Smooth muscle cell (in vitro differentiated cells): ENCODE data around the gene PRG3. TPM values are rescaled to one million over a fixed set of nuclear protein-coding genes. Genes with fewer than 3 reads are reported as not detected.
A peak's percentile ranks its signal among the peaks of the same experiment; 100 is the strongest.

ENCODE experiments used
- DNase-seq: peaks from one replicate; lab custom pipeline; 2025; ENCODE audit not compliant: unreplicated experiment; lab: John Stamatoyannopoulos, UW
- H2AFZ ChIP-seq: fragments of 200-600 bp; sonication (generic); 2 replicates; pipeline ENCODE4 v1.6.0; 2016; ENCODE audit warnings: antibody characterized with exemption, low read depth, mild to moderate bottlenecking
- H3F3A ChIP-seq: fragments of 200-600 bp; sonication (generic); 2 replicates; pipeline ENCODE4 v1.6.0; 2017; ENCODE audit warnings: antibody characterized with exemption, low read depth
- H3K27ac ChIP-seq: fragments of 200-600 bp; sonication (generic); 2 replicates; pipeline ENCODE4 v1.5.1; 2016; ENCODE audit warnings: low read depth, mild to moderate bottlenecking
- H3K27me3 ChIP-seq: fragments of 200-600 bp; sonication (generic); 2 replicates; pipeline ENCODE4 v1.6.1; 2016; ENCODE audit warnings: low read depth, mild to moderate bottlenecking
- H3K36me3 ChIP-seq: fragments of 200-600 bp; sonication (generic); 2 replicates; pipeline ENCODE4 v1.5.1; 2016; ENCODE audit warnings: low read depth
- H3K4me1 ChIP-seq: fragments of 200-600 bp; sonication (generic); 2 replicates; pipeline ENCODE4 v1.5.1; 2016; ENCODE audit warnings: low read depth
- H3K4me2 ChIP-seq: fragments of 200-600 bp; sonication (generic); 2 replicates; pipeline ENCODE4 v1.6.0; 2016; ENCODE audit warnings: mild to moderate bottlenecking
- H3K4me3 ChIP-seq: fragments of 200-600 bp; sonication (generic); 2 replicates; pipeline ENCODE4 v1.5.1; 2016; ENCODE audit warnings: mild to moderate bottlenecking
- H3K79me2 ChIP-seq: fragments of 200-600 bp; sonication (generic); 2 replicates; pipeline ENCODE4 v1.6.0; 2016; ENCODE audit warnings: low read depth, mild to moderate bottlenecking
- H3K9ac ChIP-seq: fragments of 200-600 bp; sonication (generic); 2 replicates; pipeline ENCODE4 v1.6.0; 2016; ENCODE audit warnings: low read depth
- H3K9me3 ChIP-seq: fragments of 200-600 bp; sonication (generic); replicated peaks from 2 replicates; pipeline ENCODE4 v1.5.1; 2016; ENCODE audit warnings: low read depth
- H4K20me1 ChIP-seq: fragments of 200-600 bp; sonication (generic); 2 replicates; pipeline ENCODE4 v1.6.0; 2016; ENCODE audit warnings: low read depth
- WGBS: methylation state at CpG from one replicate; pipeline ENCODE4 v1.1.7; 2016; ENCODE audit warnings: low lambda C conversion rate; 5-methylcytosine and 5-hydroxymethylcytosine counted together
- polyA plus RNA-seq: library from polyadenylated mRNA; unstranded; fragments of >200 nt; fragmentation: Nextera tagmentation; extraction: Ambion mirVana; gene quantifications from 2 replicates; pipeline ENCODE4 v1.2.1, GENCODE V29; 2016
- total RNA-seq: library from RNA; depleted of rRNA; stranded (reverse); fragments of >200 nt; gene quantifications from 2 replicates; pipeline ENCODE4 v1.2.3, GENCODE V29; 2014
- TF ChIP-seq, protein P1 (sequence below): fragments of 200-600 bp; sonication (generic); IDR thresholded peaks from 2 replicates; pipeline ENCODE4 v1.5.1; 2017; ENCODE audit warnings: borderline replicate concordance, mild to moderate bottlenecking, antibody characterized with exemption; ENCODE audit not compliant: insufficient read depth, poor library complexity, severe bottlenecking

The PRG3 gene, protein sequence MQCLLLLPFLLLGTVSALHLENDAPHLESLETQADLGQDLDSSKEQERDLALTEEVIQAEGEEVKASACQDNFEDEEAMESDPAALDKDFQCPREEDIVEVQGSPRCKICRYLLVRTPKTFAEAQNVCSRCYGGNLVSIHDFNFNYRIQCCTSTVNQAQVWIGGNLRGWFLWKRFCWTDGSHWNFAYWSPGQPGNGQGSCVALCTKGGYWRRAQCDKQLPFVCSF
- not detected in 2 replicates for total RNA-seq
- not detected in 2 replicates for polyA plus RNA-seq

DNA sequence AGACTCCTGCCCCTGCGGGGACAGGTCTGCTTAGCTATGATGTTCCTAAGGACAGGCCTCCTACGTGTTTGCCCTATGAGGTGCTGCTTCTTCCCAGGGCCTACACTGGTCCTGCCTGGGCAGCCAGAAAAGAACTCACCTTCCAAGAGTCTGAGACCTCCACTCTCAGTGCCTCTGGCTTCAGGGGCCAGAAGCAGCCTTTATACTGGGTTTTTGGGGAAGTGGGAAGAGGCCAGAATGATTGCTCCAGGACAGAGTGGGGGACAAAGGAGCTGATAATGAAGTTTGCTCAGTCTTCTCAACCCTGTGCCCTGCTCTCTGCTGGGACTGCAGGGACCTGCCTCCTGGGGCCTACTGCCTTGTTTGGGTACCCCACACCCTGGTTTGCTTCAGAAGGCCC lies at the start of gene PRG3:
TSS of gene PRG3 (minus strand) at position 176 of the 400 bp plus-strand sequence. CDS start 442 bp downstream, outside the sequence.
- H3K79me2 ChIP-seq, result no peaks in the 10 kb centered on the region

DNA sequence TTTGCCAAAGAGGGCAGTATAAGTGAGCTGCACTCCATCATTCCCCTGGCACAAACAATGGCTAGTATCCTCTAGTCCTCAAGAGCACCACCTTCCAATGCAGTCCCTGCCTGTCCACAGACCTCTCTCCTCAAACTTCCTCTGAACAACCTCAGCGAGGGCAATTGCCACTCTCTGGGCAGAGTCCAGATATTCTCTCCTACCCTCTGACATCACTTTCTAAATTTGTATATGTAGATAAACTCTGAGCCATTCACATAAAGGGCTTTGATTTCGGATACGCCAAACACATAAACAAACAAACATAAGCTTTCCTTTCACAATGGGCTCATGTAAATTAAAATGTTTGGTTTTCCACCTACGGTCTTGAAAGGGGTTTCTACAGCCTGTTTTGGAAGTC lies 49.0 kb upstream of the PRG3 start:
- Histone ChIP-seq H2AFZ (no peak overlapping the region), H3K4me3 (no peak overlapping the region), H3K4me2 (no peak overlapping the region), H3K27ac (no peak overlapping the region), H3K36me3 (no peaks in the 10 kb centered on the region), H3K4me1 (peaks cover 26% of the 10 kb centered on the region), H3K9me3 (no peaks in the 10 kb centered on the region), H3K27me3 (peaks cover 3% of the 10 kb centered on the region), H3F3A (peaks cover 17% of the 10 kb centered on the region), H4K20me1 (no peaks in the 10 kb centered on the region), H3K79me2 (no peaks in the 10 kb centered on the region), H3K9ac (no peak overlapping the region)
- WGBS, result 56% methylated on average over 4 of the region's 4 CpGs
- TF ChIP-seq, protein P1, sequence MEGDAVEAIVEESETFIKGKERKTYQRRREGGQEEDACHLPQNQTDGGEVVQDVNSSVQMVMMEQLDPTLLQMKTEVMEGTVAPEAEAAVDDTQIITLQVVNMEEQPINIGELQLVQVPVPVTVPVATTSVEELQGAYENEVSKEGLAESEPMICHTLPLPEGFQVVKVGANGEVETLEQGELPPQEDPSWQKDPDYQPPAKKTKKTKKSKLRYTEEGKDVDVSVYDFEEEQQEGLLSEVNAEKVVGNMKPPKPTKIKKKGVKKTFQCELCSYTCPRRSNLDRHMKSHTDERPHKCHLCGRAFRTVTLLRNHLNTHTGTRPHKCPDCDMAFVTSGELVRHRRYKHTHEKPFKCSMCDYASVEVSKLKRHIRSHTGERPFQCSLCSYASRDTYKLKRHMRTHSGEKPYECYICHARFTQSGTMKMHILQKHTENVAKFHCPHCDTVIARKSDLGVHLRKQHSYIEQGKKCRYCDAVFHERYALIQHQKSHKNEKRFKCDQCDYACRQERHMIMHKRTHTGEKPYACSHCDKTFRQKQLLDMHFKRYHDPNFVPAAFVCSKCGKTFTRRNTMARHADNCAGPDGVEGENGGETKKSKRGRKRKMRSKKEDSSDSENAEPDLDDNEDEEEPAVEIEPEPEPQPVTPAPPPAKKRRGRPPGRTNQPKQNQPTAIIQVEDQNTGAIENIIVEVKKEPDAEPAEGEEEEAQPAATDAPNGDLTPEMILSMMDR, result no peak
- no peak for DNase-seq

More for the DNA sequence above, at the start of gene PRG3:
- no peak for DNase-seq
- H3K4me2 ChIP-seq, result no peak within 1 kb of the TSS
- TF ChIP-seq, protein P1, result no peak
- peaks cover 6% of the 10 kb centered on the region for H3F3A ChIP-seq
- H3K9me3 ChIP-seq, result no peaks in the 10 kb centered on the region
- H3K27ac ChIP-seq, result no peak within 1 kb of the TSS
- H2AFZ ChIP-seq, result no peak within 1 kb of the TSS
- no peaks in the 10 kb centered on the region for H4K20me1 ChIP-seq
- H3K36me3 ChIP-seq, result no peaks in the 10 kb centered on the region
- H3K4me3 ChIP-seq, result no peak within 1 kb of the TSS
- WGBS, result 67% methylated on average over 2 of the region's 2 CpGs
- H3K4me1 ChIP-seq, result no peaks in the 10 kb centered on the region
- H3K27me3 ChIP-seq, result peaks cover 14% of the 10 kb centered on the region
- no peak within 1 kb of the TSS for H3K9ac ChIP-seq

DNA sequence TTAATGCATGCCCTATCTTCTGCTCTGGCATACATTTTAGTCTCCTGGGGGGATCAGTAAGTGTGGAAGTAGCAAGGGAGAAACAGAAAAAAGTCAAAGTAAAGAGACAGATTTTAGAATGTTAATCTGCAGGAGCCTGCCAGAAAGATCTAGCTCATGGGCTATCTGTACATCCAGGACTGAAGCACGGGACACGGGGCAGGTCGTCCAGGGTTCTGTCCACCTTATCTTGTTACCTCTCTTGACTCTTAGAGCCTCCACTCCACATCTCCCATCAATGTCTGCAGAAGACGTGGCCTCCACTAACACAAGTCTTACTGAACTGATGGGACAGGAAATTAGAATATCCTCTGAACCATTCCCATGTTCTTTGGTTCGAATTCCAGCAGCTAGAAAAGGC lies 47.7 kb upstream of the PRG3 start:
- Histone ChIP-seq H3K9me3 (no peaks in the 10 kb centered on the region), H3K4me1 (peaks cover 25% of the 10 kb centered on the region), H3K9ac (no peak overlapping the region), H4K20me1 (no peaks in the 10 kb centered on the region), H3K27ac (no peak overlapping the region), H3F3A (peaks cover 8% of the 10 kb centered on the region), H2AFZ (no peak overlapping the region), H3K4me3 (no peak overlapping the region), H3K79me2 (no peaks in the 10 kb centered on the region), H3K4me2 (no peak overlapping the region), H3K36me3 (no peaks in the 10 kb centered on the region), H3K27me3 (peaks cover 3% of the 10 kb centered on the region)
- no peak for DNase-seq
- 88% methylated on average over 5 of the region's 5 CpGs for WGBS
- TF ChIP-seq, protein P1, result no peak

DNA sequence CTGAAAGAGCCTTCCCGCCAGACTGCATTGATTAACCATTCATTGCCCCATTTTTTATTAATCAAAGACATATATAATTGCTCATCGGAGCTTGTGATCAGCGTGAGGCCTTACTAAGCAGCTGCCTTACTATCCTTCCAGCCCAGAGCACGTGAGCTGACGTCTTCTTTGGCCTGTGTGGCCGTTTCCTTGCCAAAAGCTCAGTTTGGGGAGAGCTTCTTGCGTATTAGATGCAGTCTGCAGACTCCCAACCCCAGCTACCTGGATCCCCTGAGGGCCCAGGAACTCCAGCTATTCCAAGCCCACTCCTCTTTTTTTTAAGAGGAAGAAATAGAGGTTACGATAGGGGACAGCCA lies 46.8 kb upstream of the PRG3 start:
- no peak for DNase-seq
- peak overlapping the region; percentile 59 for H3K27ac ChIP-seq
- peaks cover 3% of the 10 kb centered on the region for H3K27me3 ChIP-seq
- H3F3A ChIP-seq, result no peaks in the 10 kb centered on the region
- no peak overlapping the region for H3K9ac ChIP-seq
- H3K36me3 ChIP-seq, result no peaks in the 10 kb centered on the region
- H3K4me1 ChIP-seq, result peaks cover 17% of the 10 kb centered on the region
- 93% methylated on average over 8 of the region's 8 CpGs for WGBS
- no peak overlapping the region for H2AFZ ChIP-seq
- no peak overlapping the region for H3K4me2 ChIP-seq
- H3K4me3 ChIP-seq, result no peak overlapping the region
- H3K9me3 ChIP-seq, result no peaks in the 10 kb centered on the region
- TF ChIP-seq, protein P1, result no peak
- no peaks in the 10 kb centered on the region for H4K20me1 ChIP-seq
- no peaks in the 10 kb centered on the region for H3K79me2 ChIP-seq
